AG04449 (cell line): ENCODE data around the gene MYL11.

Experiments used
- CTCF ChIA-PET: fragments of 350-600 bp; formaldehyde crosslinking; extraction: SDS; loops from one replicate; lab custom pipeline; 2021; ENCODE audit warnings: antibody characterized with exemption; lab: Yijun Ruan, JAX
- POLR2A ChIA-PET: fragments of 400-600, 350-600 bp; formaldehyde crosslinking; extraction: SDS; loops from one replicate; lab custom pipeline; 2020; ENCODE audit warnings: antibody characterized with exemption, inconsistent platforms; lab: Yijun Ruan, JAX
- DNase-seq: peaks from one replicate; pipeline ENCODE4 v3.0.0-alpha.2; 2010; ENCODE audit warnings: low read depth, low spot score
- H3K4me3 ChIP-seq: 2 replicates; pipeline ENCODE4 v1.5.1; 2011; ENCODE audit warnings: low read depth, mild to moderate bottlenecking, control low read depth, low read length
- TF ChIP-seq, protein P1 (sequence below): IDR thresholded peaks from one replicate; pipeline ENCODE4 v1.5.1; 2011; ENCODE audit warnings: mild to moderate bottlenecking, moderate library complexity, low read length, control low read depth, inconsistent platforms; ENCODE audit not compliant: insufficient read depth; ENCODE audit errors: missing control alignments

The MYL11 gene

DNA sequence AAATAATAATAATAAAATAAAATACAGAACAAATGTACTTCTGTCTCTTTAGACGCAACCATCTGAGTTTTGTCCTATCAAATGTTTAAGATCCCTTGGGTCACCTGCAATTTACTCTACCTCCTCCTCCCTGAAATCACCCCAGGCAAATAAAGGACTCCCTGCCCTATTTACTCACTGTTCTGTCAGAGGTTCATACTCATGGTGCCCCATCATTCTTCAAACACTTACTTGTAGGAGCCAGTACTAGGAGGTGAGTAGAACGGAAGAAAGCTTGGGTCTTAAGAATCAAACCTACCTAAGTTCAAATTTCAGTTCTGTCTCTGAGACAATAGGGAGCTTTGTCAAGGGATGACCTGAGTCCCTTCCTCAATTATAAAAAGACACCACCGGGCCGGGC, 8.1 kb upstream of the MYL11 start:
- ChIA-PET CTCF (interaction anchor here (0.9 to 1.6 kb wide), 2 partner anchors 41 to 219 kb away, joined by 3 read pairs; partner anchors contain the start of genes ZNF771 and ZNF785), POLR2A (no interaction called here)
- H3K4me3 ChIP-seq = no peak overlapping the region
- TF ChIP-seq, protein P1, sequence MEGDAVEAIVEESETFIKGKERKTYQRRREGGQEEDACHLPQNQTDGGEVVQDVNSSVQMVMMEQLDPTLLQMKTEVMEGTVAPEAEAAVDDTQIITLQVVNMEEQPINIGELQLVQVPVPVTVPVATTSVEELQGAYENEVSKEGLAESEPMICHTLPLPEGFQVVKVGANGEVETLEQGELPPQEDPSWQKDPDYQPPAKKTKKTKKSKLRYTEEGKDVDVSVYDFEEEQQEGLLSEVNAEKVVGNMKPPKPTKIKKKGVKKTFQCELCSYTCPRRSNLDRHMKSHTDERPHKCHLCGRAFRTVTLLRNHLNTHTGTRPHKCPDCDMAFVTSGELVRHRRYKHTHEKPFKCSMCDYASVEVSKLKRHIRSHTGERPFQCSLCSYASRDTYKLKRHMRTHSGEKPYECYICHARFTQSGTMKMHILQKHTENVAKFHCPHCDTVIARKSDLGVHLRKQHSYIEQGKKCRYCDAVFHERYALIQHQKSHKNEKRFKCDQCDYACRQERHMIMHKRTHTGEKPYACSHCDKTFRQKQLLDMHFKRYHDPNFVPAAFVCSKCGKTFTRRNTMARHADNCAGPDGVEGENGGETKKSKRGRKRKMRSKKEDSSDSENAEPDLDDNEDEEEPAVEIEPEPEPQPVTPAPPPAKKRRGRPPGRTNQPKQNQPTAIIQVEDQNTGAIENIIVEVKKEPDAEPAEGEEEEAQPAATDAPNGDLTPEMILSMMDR = no peak
- no peak for DNase-seq

DNA sequence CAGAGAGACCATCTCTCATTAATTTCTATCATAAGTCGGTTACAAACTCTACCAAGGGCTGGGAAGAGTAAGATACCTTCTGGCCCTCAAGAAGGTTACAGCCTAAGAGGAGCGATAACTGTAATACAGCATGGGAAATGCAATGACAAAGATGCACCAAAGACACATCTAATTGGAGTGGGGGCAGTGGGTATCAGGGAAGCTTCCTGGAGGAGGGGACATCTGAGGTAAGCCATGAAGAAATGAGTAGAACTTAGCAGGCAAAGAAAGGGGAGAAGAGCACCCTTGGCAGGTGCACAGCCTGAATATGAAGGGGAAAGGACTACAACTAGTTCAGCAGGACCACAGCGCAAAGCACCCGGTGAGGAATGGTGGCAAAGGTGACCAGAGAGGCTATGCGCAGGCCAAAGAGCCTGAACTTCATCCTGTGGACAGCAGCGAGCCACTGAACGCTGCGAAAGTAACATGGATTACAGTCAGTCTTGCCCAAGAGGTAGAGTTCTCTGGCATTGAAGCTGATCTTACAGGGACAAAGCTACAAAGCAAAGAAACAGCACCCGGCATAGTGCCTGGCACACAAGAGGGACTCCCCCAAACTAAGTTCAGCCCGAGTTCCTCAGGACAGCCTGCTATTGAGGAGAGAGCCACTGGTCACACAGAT, 7.1 kb upstream of the MYL11 start:
- ChIA-PET CTCF (interaction anchor here (1.6 kb wide), 1 partner anchor 40 kb away, joined by 3 read pairs; the partner anchor contains the start of gene ZNF771), POLR2A (interaction anchor here (0.5 kb wide), 1 partner anchor 28 kb away, joined by 3 read pairs; no protein-coding TSS in a partner anchor)
- TF ChIP-seq, protein P1 = no peak
- DNase-seq = no peak
- H3K4me3 ChIP-seq = peak overlapping the region; percentile 85

DNA sequence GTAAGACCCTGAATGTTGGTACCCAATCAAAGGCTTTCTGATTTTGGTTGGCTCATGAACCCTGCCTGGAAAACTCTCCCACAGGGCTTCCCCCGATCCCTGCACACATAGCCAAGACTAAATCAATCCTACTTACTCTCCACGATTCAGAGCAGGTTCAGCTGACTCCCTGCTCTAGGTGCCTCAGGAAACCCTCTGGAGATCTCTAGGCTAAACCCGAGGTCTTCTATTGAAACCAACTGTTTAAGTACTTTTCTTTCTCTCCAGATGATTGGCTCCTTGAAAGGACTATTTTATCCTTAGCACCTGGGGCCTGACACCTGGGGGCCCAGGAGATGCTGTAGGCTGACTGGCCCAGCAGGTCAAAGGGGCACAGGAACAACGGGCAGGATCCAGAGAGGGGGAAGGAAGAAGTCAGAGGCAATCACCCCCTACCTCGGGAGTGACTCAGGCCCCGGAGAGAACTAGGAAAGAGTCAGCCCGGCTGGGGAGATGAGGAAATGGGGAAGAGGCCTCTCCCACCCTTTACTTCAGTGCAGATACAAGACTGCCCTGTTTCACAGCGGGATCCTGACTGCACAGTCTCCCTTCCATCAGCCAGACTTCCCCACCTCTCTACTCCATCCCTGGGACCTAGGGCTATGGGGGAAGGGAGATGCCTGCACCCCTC, 6.3 kb upstream of the MYL11 start:
- ChIA-PET POLR2A (interaction anchor here (0.5 to 1.1 kb wide), 2 partner anchors 12 to 28 kb away, joined by 3 to 5 read pairs; no protein-coding TSS in a partner anchor), CTCF (interaction anchor here (1.1 to 1.3 kb wide), 3 partner anchors 10 to 62 kb away, joined by 3 to 4 read pairs (median 4); partner anchors contain the start of genes CD2BP2 and DCTPP1)
- peak overlapping the region; percentile 85 for H3K4me3 ChIP-seq
- no peak for DNase-seq
- TF ChIP-seq, protein P1 = no peak

DNA sequence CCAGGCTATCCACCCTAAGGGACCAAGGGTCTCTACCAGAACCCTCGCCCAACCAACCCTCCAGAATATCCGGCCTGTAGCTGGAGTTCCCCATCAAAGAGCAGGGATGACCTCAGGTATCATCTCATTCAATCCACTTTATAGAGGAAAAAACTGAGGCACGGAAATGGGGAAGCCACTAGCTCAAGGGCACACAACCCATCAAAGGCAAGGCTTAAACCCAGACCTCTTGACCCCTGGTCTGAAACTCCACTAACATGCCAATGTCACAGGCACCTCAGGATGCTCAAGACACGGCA, 5.9 kb upstream of the MYL11 start:
- no peak for DNase-seq
- TF ChIP-seq, protein P1 = no peak
- H3K4me3 ChIP-seq = peak overlapping the region; percentile 85
- ChIA-PET CTCF (interaction anchor here (0.9 to 1.3 kb wide), 4 partner anchors 9 to 62 kb away, joined by 3 to 4 read pairs (median 4); partner anchors contain the start of genes CD2BP2 and DCTPP1), POLR2A (interaction anchor here (1.1 kb wide), 1 partner anchor 12 kb away, joined by 5 read pairs; no protein-coding TSS in a partner anchor)

DNA sequence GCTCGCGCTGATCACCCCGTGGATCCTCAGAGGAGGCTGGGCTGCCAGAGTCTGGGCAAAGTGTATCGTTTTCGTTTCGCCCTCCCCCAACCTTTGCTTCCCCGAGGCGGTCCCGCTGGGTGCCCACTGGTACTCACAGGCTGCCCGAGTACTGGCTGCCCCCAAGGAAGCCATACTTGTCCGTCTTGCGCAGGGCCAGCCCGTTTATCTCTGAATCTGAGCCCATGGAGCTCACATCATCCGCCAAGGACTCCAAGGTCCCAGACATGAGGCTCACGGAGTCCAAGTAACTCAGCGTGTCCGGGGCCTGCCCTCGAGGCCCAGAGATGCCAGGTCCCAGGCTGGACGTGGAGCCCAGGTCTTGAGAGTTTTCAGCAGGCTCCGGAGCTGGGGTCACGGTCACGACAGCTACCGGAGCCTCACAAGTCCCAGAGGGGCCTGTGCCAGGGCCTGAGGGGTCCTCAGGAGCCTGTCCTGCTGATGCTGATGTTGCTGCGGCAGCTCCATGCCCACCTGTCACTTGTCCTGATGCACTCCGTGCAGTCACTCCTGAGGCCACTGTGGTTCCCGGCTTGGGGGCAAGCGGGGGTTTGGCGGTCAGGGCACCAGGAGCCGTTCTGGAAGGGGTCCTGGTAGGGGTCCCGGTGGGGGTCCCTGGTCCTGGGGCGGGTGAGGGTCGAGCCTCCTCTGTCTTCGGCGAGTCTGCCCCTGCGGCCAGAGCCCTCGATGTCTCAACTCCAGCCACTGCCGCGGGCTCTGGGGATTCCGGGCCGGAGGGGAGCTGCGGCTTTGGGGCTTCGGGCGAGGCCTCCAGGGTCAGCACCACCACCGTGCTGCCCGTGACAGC, 5.3 kb upstream of the MYL11 start:
- ChIA-PET CTCF (interaction anchor here (0.9 to 1.3 kb wide), 6 partner anchors 9 to 61 kb away, joined by 3 to 5 read pairs (median 4); partner anchors contain the start of genes CD2BP2 and DCTPP1), POLR2A (interaction anchor here (1.1 kb wide), 1 partner anchor 13 kb away, joined by 5 read pairs; no protein-coding TSS in a partner anchor)

More for the DNA sequence above, 5.3 kb upstream of the MYL11 start:
- TF ChIP-seq, protein P1 = no peak
- no peak for DNase-seq
- peak overlapping the region; percentile 85 for H3K4me3 ChIP-seq
